Measurements from ENCODE around the gene LHX3. TPM values are rescaled to one million over a fixed set of nuclear protein-coding genes. Genes with fewer than 3 reads are reported as not detected.
A peak's percentile ranks its signal among the peaks of the same experiment; 100 is the strongest.

LHX3 gene
- total and polyA plus RNA-seq, 2 donors (not counting 1 experiment from before 2014, with no cell fraction given), result not detected

DNA sequence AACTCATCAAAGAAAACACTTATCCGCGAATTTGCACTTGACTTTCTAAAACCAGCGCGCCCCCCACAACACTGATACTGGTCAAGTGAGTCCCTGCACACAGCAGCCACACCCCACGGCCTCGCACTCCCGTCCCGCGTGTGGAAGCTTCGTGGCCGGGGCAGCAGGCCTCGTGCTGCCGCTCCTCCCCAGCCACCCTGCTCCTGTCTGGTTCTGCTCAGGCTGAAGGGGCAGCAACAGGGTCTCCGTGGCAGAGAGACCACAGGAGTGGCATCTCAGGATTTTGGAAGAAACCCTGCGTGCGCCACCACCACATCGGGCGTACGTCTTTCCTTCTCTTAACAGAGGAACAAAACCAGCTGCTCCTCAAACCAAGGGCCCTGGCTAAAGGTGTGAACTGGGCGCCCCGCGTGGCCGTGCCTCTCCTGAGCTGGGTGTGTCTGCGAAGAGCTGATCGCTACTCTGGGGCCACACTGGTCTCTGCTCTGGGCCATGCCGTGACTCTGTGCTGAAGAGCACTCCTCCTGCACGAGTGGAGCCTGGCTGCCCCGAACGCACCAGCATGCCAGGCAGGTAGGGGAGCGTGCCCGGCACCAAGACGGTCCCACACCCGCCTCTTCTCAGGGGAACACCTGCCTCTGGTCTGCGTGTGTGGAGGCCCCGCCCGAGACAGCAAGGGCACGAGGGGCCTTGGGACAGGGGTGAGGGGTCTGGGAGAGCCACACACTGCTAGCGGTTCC, 17.4 kb upstream of the LHX3 start:
- Histone ChIP-seq H2AFZ (ENCODE audit: low read length) (no peak overlapping the region), H3K27me3 (ENCODE audit: control insufficient read depth, insufficient read depth, low read length) (no peaks in the 10 kb centered on the region), H4K20me1 (ENCODE audit: control insufficient read depth, extremely low read depth, insufficient read depth, low read length) (no peaks in the 10 kb centered on the region), H3K79me2 (ENCODE audit: control insufficient read depth, insufficient read depth, low read length) (no peaks in the 10 kb centered on the region), H3K4me2 (ENCODE audit: extremely low read depth, insufficient read depth, low read length) (no peak overlapping the region), H3K27ac (ENCODE audit: insufficient read depth, low read length) (no peak overlapping the region), H3K9ac (ENCODE audit: insufficient read depth, low read length) (no peak overlapping the region), H3K4me3 (replicated peaks in 1 of 4; ENCODE audit: control extremely low read depth in 1 of 4, insufficient read depth in 1 of 4, low read depth in 3 of 4, low read length in 4 of 4) (no peak overlapping the region), H3K9me3 (ENCODE audit: control insufficient read depth, insufficient read depth, low read depth, low read length) (no peaks in the 10 kb centered on the region), H3K36me3 (ENCODE audit: control insufficient read depth, insufficient read depth, low read length) (peaks cover 5% of the 10 kb centered on the region), H3K4me1 (ENCODE audit: control insufficient read depth, extremely low read depth, insufficient read depth, low read length) (no peaks in the 10 kb centered on the region)
- TF ChIP-seq EZH2 (IDR thresholded peaks at IDR 0.05; ENCODE audit: low read length, missing control alignments), result no peak
- TF ChIP-seq, protein P1, sequence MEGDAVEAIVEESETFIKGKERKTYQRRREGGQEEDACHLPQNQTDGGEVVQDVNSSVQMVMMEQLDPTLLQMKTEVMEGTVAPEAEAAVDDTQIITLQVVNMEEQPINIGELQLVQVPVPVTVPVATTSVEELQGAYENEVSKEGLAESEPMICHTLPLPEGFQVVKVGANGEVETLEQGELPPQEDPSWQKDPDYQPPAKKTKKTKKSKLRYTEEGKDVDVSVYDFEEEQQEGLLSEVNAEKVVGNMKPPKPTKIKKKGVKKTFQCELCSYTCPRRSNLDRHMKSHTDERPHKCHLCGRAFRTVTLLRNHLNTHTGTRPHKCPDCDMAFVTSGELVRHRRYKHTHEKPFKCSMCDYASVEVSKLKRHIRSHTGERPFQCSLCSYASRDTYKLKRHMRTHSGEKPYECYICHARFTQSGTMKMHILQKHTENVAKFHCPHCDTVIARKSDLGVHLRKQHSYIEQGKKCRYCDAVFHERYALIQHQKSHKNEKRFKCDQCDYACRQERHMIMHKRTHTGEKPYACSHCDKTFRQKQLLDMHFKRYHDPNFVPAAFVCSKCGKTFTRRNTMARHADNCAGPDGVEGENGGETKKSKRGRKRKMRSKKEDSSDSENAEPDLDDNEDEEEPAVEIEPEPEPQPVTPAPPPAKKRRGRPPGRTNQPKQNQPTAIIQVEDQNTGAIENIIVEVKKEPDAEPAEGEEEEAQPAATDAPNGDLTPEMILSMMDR (conservative IDR thresholded peaks at IDR 0.05 in 1 of 2, IDR thresholded peaks at IDR 0.05 in 1 of 2; ENCODE audit: low read depth in 1 of 2, low read length in 2 of 2), result no peak
- no peak for DNase-seq (ENCODE audit: low read depth in 2 of 2)

DNA sequence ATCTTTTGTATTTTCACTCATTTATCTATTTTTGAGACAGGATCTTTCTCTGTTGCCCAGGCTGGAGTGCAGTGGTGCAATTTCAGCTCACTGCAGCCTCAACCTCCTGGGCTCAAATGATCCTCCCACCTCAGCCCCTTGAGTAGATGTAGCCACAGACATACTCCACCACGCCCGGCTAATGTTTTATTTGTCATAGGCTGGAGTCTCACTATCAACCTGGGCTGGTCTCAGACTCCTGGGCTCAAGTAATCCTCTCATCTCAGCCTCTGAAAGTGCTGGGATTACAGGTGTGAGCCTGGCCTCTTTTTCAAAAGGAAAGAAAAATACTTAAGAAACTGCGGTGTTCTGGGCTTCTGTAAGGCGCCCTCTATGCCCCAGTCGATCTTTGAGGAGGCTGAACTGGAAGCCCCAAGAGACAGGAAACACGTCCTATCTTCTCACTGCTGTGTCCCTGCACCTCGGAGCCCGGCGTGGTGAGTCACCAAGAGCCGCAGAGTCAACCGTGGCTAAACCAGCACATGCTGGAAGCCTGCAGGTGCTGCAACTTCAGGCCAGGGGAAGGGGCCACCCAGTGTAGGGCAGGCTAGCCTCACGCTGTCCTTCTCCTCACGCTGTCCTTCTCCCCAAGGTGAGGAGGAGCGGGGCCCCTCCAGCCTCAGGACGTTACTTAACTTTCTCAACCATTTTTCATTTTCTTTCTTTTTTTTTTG, 15.2 kb upstream of the LHX3 start:
- no peak overlapping the region for H3K4me3 ChIP-seq (replicated peaks in 1 of 4; ENCODE audit: control extremely low read depth in 1 of 4, insufficient read depth in 1 of 4, low read depth in 3 of 4, low read length in 4 of 4)
- no peaks in the 10 kb centered on the region for H4K20me1 ChIP-seq (ENCODE audit: control insufficient read depth, extremely low read depth, insufficient read depth, low read length)
- no peak overlapping the region for H2AFZ ChIP-seq (ENCODE audit: low read length)
- H3K27me3 ChIP-seq (ENCODE audit: control insufficient read depth, insufficient read depth, low read length), result no peaks in the 10 kb centered on the region
- H3K27ac ChIP-seq (ENCODE audit: insufficient read depth, low read length), result no peak overlapping the region
- H3K79me2 ChIP-seq (ENCODE audit: control insufficient read depth, insufficient read depth, low read length), result no peaks in the 10 kb centered on the region
- peak; percentile 24 to 68 for DNase-seq (ENCODE audit: low read depth in 2 of 2)
- no peaks in the 10 kb centered on the region for H3K9me3 ChIP-seq (ENCODE audit: control insufficient read depth, insufficient read depth, low read depth, low read length)
- TF ChIP-seq, protein P1 (conservative IDR thresholded peaks at IDR 0.05 in 1 of 2, IDR thresholded peaks at IDR 0.05 in 1 of 2; ENCODE audit: low read depth in 1 of 2, low read length in 2 of 2), result no peak
- TF ChIP-seq EZH2 (IDR thresholded peaks at IDR 0.05; ENCODE audit: low read length, missing control alignments), result no peak
- no peak overlapping the region for H3K4me2 ChIP-seq (ENCODE audit: extremely low read depth, insufficient read depth, low read length)
- no peaks in the 10 kb centered on the region for H3K4me1 ChIP-seq (ENCODE audit: control insufficient read depth, extremely low read depth, insufficient read depth, low read length)
- no peak overlapping the region for H3K9ac ChIP-seq (ENCODE audit: insufficient read depth, low read length)
- peaks cover 9% of the 10 kb centered on the region for H3K36me3 ChIP-seq (ENCODE audit: control insufficient read depth, insufficient read depth, low read length)

DNA sequence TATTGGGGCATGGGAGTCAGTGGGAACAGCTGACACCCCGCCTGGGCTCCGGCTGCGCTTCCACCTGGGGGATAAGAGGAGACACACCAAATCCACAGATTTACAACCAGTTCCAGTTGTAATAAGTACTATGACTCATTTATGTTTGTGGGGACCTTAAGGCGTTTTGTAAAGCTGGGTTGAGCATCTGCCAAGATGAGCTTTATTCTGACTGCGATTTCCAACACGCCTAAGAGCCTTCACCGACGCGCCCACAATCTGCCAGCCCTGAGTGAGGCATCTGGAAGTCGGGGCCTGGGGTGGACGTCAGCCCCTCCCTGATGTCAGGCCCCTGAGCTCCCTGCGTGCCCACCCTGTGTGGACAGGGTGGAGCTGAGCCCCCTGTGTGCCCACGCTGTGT, 14.3 kb upstream of the LHX3 start:
- DNase-seq (ENCODE audit: low read depth in 2 of 2), result peak; percentile 65 to 76
- H3K36me3 ChIP-seq (ENCODE audit: control insufficient read depth, insufficient read depth, low read length), result peaks cover 9% of the 10 kb centered on the region
- H3K4me3 ChIP-seq (replicated peaks in 1 of 4; ENCODE audit: control extremely low read depth in 1 of 4, insufficient read depth in 1 of 4, low read depth in 3 of 4, low read length in 4 of 4), result no peak overlapping the region
- H2AFZ ChIP-seq (ENCODE audit: low read length), result no peak overlapping the region
- H3K4me1 ChIP-seq (ENCODE audit: control insufficient read depth, extremely low read depth, insufficient read depth, low read length), result no peaks in the 10 kb centered on the region
- H3K27ac ChIP-seq (ENCODE audit: insufficient read depth, low read length), result no peak overlapping the region
- H4K20me1 ChIP-seq (ENCODE audit: control insufficient read depth, extremely low read depth, insufficient read depth, low read length), result no peaks in the 10 kb centered on the region
- H3K79me2 ChIP-seq (ENCODE audit: control insufficient read depth, insufficient read depth, low read length), result no peaks in the 10 kb centered on the region
- no peak overlapping the region for H3K9ac ChIP-seq (ENCODE audit: insufficient read depth, low read length)
- no peaks in the 10 kb centered on the region for H3K9me3 ChIP-seq (ENCODE audit: control insufficient read depth, insufficient read depth, low read depth, low read length)
- no peaks in the 10 kb centered on the region for H3K27me3 ChIP-seq (ENCODE audit: control insufficient read depth, insufficient read depth, low read length)
- TF ChIP-seq, protein P1 (conservative IDR thresholded peaks at IDR 0.05 in 1 of 2, IDR thresholded peaks at IDR 0.05 in 1 of 2; ENCODE audit: low read depth in 1 of 2, low read length in 2 of 2), result no peak
- TF ChIP-seq EZH2 (IDR thresholded peaks at IDR 0.05; ENCODE audit: low read length, missing control alignments), result no peak
- no peak overlapping the region for H3K4me2 ChIP-seq (ENCODE audit: extremely low read depth, insufficient read depth, low read length)
